H1 (cell line): Measurements from ENCODE around the gene CCDC33. TPM values are rescaled to one million over a fixed set of nuclear protein-coding genes. Genes with fewer than 3 reads are reported as not detected.

ENCODE experiments used
- CTCF ChIA-PET: fragments of 300-600 bp; sonication (Branson Sonifier 250); formaldehyde crosslinking; loops from one replicate; lab custom pipeline; 2021; ENCODE audit not compliant: partially characterized antibody; lab: Charles Lee
- POLR2A ChIA-PET: fragments of 300-600 bp; sonication (Branson Sonifier 250); formaldehyde crosslinking; loops from one replicate; lab custom pipeline; 2021; ENCODE audit warnings: inconsistent platforms; ENCODE audit not compliant: partially characterized antibody; lab: Charles Lee
- DNase-seq, 2 experiments: peaks; one replicate each; pipeline versions ENCODE4 v3.0.0 to v3.0.0-alpha.2; 2010 to 2022; ENCODE audit warnings: low spot score in 2 of 2, low read depth in 1 of 2, mixed read lengths in 1 of 2
- FAIRE-seq: peaks from 2 replicates; lab custom pipeline; 2011; peaks lifted over from hg19 to GRCh38; lab: Jason Lieb, UNC
- H2AFZ ChIP-seq: 2 replicates; pipeline ENCODE4 v1.8.1; 2012; ENCODE audit warnings: low read length, inconsistent platforms
- H2AK5ac ChIP-seq: 2 replicates; pipeline ENCODE4 v1.6.1; 2013; ENCODE audit warnings: low read depth, low read length
- H2BK120ac ChIP-seq: replicated peaks from 2 replicates; pipeline ENCODE3; 2013; ENCODE audit warnings: low read depth, low read length, inconsistent platforms
- H2BK12ac ChIP-seq: 2 replicates; pipeline ENCODE4 v1.6.1; 2013; ENCODE audit warnings: low read depth, low read length
- H2BK15ac ChIP-seq: 2 replicates; pipeline ENCODE4 v1.6.1; 2013; ENCODE audit warnings: low read length
- H2BK20ac ChIP-seq: 2 replicates; pipeline ENCODE4 v1.6.1; 2013; ENCODE audit warnings: low read length
- H2BK5ac ChIP-seq: 2 replicates; pipeline ENCODE4 v1.6.1; 2013; ENCODE audit warnings: low read depth, low read length
- H3K14ac ChIP-seq: 2 replicates; pipeline ENCODE4 v1.6.1; 2013; ENCODE audit warnings: inconsistent platforms; ENCODE audit not compliant: insufficient read length
- H3K18ac ChIP-seq: 2 replicates; pipeline ENCODE4 v1.6.1; 2013; ENCODE audit warnings: low read length; ENCODE audit errors: extremely low read depth
- H3K23ac ChIP-seq: 2 replicates; pipeline ENCODE4 v1.6.1; 2013; ENCODE audit warnings: inconsistent platforms; ENCODE audit not compliant: insufficient read length
- H3K23me2 ChIP-seq: 2 replicates; pipeline ENCODE4 v1.6.1; 2013; ENCODE audit warnings: low read depth, low read length
- H3K27ac ChIP-seq: 2 replicates; pipeline ENCODE4 v1.6.1; 2011; ENCODE audit warnings: low read depth, low read length, inconsistent platforms
- H3K27me3 ChIP-seq, 4 experiments: replicated peaks in 1 of 4; 1 replicate in 1 of 4; 2 replicates in 3 of 4; pipeline versions ENCODE4 v1.6.1 to v1.8.1; 2011 to 2013; ENCODE audit warnings: low read length in 3 of 4, mild to moderate bottlenecking in 3 of 4, inconsistent platforms in 2 of 4, mixed read lengths in 2 of 4, moderate library complexity in 1 of 4; ENCODE audit not compliant: control insufficient read depth in 3 of 4, insufficient read depth in 3 of 4; ENCODE audit errors: extremely low read depth in 1 of 4
- H3K36me3 ChIP-seq, 4 experiments: 2 replicates each; pipeline versions ENCODE4 v1.6.1 to v1.8.1; 2011 to 2013; ENCODE audit warnings: mild to moderate bottlenecking in 4 of 4, low read length in 3 of 4, moderate library complexity in 2 of 4, control low read depth in 1 of 4, inconsistent platforms in 1 of 4; ENCODE audit not compliant: insufficient read depth in 4 of 4, control insufficient read depth in 2 of 4
- H3K4ac ChIP-seq: replicated peaks from 2 replicates; pipeline ENCODE3; 2013; ENCODE audit warnings: low read length, low read depth, mixed read lengths, inconsistent platforms; ENCODE audit not compliant: insufficient read length
- H3K4me1 ChIP-seq, 4 experiments: replicated peaks in 1 of 4; 1 replicate in 1 of 4; 2 replicates in 3 of 4; pipeline versions ENCODE4 v1.6.1 to v1.8.1; 2011 to 2013; ENCODE audit warnings: low read length in 3 of 4, inconsistent platforms in 2 of 4, mixed read lengths in 1 of 4; ENCODE audit not compliant: insufficient read depth in 4 of 4, control insufficient read depth in 3 of 4
- H3K4me2 ChIP-seq, 2 experiments: 2 replicates each; pipeline versions ENCODE4 v1.6.1 to v1.8.1; 2011 to 2013; ENCODE audit warnings: low read depth in 2 of 2, low read length in 2 of 2, control low read depth in 1 of 2, inconsistent platforms in 1 of 2, mild to moderate bottlenecking in 1 of 2; ENCODE audit not compliant: insufficient read depth in 1 of 2
- H3K4me3 ChIP-seq, 4 experiments: fragments of 200-600, 300-600 bp in 1 of 4; sonication (generic), shearing (Covaris generic), sonication (Bioruptor Twin) in 1 of 4; 2 replicates each; pipeline versions ENCODE4 v1.5.1 to v1.8.1; 2011 to 2016; ENCODE audit warnings: low read length in 4 of 4, low read depth in 3 of 4, control low read depth in 2 of 4, inconsistent platforms in 2 of 4, mild to moderate bottlenecking in 2 of 4, mixed read lengths in 1 of 4, moderate library complexity in 1 of 4; ENCODE audit not compliant: insufficient read depth in 2 of 4; ENCODE audit errors: extremely low read depth in 1 of 4
- H3K56ac ChIP-seq: replicated peaks from 2 replicates; pipeline ENCODE3; 2013; ENCODE audit warnings: low read depth, mild to moderate bottlenecking, mixed read lengths, low read length, inconsistent platforms; ENCODE audit not compliant: insufficient read length
- H3K79me1 ChIP-seq: 2 replicates; pipeline ENCODE4 v1.6.1; 2013; ENCODE audit warnings: low read depth, low read length, control low read depth
- H3K79me2 ChIP-seq, 2 experiments: 2 replicates each; pipeline versions ENCODE4 v1.6.1 to v1.8.1; 2012 to 2013; ENCODE audit warnings: low read length in 2 of 2, mild to moderate bottlenecking in 2 of 2, inconsistent platforms in 1 of 2; ENCODE audit not compliant: insufficient read depth in 2 of 2, control insufficient read depth in 1 of 2
- H3K9ac ChIP-seq, 4 experiments: replicated peaks in 1 of 4; 1 replicate in 1 of 4; 2 replicates in 3 of 4; pipeline versions ENCODE4 v1.6.1 to v1.8.1; 2011 to 2013; ENCODE audit warnings: low read depth in 3 of 4, low read length in 3 of 4, control low read depth in 2 of 4, mild to moderate bottlenecking in 2 of 4, moderate library complexity in 2 of 4, inconsistent platforms in 1 of 4; ENCODE audit errors: extremely low read depth in 1 of 4
- H3K9me3 ChIP-seq, 2 experiments: 2 replicates each; pipeline versions ENCODE4 v1.6.1 to v1.8.1; 2012 to 2013; ENCODE audit warnings: mild to moderate bottlenecking in 2 of 2, moderate library complexity in 2 of 2, control low read depth in 1 of 2, inconsistent platforms in 1 of 2, low read depth in 1 of 2, low read length in 1 of 2, mixed read lengths in 1 of 2; ENCODE audit not compliant: insufficient read depth in 2 of 2
- H4K20me1 ChIP-seq, 2 experiments: replicated peaks in 1 of 2; 2 replicates each; pipeline versions ENCODE3 to v1.8.1; 2011 to 2013; ENCODE audit warnings: inconsistent platforms in 2 of 2, low read length in 2 of 2, mild to moderate bottlenecking in 1 of 2; ENCODE audit not compliant: insufficient read depth in 2 of 2, control insufficient read depth in 1 of 2
- H4K5ac ChIP-seq: 2 replicates; pipeline ENCODE4 v1.6.1; 2013; ENCODE audit warnings: low read length, low read depth, mixed read lengths, inconsistent platforms; ENCODE audit not compliant: insufficient read length
- H4K8ac ChIP-seq: 2 replicates; pipeline ENCODE4 v1.8.0; 2013; ENCODE audit warnings: mild to moderate bottlenecking, moderate library complexity, low read length, inconsistent platforms; ENCODE audit not compliant: insufficient read depth; ENCODE audit errors: extremely low read depth
- H4K91ac ChIP-seq: replicated peaks from 2 replicates; pipeline ENCODE3; 2013; ENCODE audit warnings: low read length, mixed read lengths, inconsistent platforms; ENCODE audit not compliant: insufficient read length
- KDM5A ChIP-seq: fragments of 200-600 bp; IDR thresholded peaks from 2 replicates; pipeline ENCODE4 v1.7.1; 2012; ENCODE audit warnings: mild to moderate bottlenecking, low read length, inconsistent platforms, mixed read lengths
- MAFK ChIP-seq: IDR thresholded peaks from 2 replicates; pipeline ENCODE4 v1.6.1; 2012; ENCODE audit warnings: low read depth, mild to moderate bottlenecking, improper control_type of control experiment, low read length
- TBP ChIP-seq: IDR thresholded peaks from 2 replicates; pipeline ENCODE4 v1.6.1; 2011; ENCODE audit warnings: low read depth, low read length, improper control_type of control experiment
- WGBS, 2 experiments: shearing (Covaris generic) in 1 of 2; methylation state at CpG; one replicate each; pipeline versions ENCODE4 v1.1.6 to v1.1.7; 2013 to 2015; ENCODE audit warnings: low lambda C conversion rate in 2 of 2, mixed read lengths in 2 of 2, inconsistent platforms in 1 of 2, low coverage in 1 of 2, missing lambda C conversion rate in 1 of 2; ENCODE audit not compliant: insufficient replicate concordance in 2 of 2, insufficient coverage in 1 of 2, insufficient read length in 1 of 2; ENCODE audit errors: extremely low coverage in 1 of 2, missing lambda C conversion rate in 1 of 2; 5-methylcytosine and 5-hydroxymethylcytosine counted together
- polyA plus RNA-seq, 7 experiments: library from polyadenylated mRNA; depleted of rRNA in 3 of 7; stranded (reverse) in 5 of 7; unstranded in 2 of 7; fragments of >200 nt in 5 of 7; fragments of 200-250 nt in 2 of 7; gene quantifications; 1 replicate in 5 of 7; 2 replicates in 1 of 7; 4 replicates in 1 of 7; pipeline versions ENCODE4 v1.2.1 to v1.2.3, GENCODE V29; 2011 to 2013; ENCODE audit warnings: missing spikeins in 2 of 7, mixed read lengths in 2 of 7
- total RNA-seq: library from RNA; stranded (reverse); fragmentation: NEBNext Ultra II Directional; extraction: Animal tissue kit (Norgen Biotek cat#: 25700); gene quantifications from 2 replicates; pipeline ENCODE4 v1.2.1, GENCODE V29; 2021

Gene CCDC33
- total and polyA plus RNA-seq, 2 of the 8 experiments (the other 6 are each of a cell fraction or from before 2014, with no cell fraction given): 2.0 to 2.7 TPM

DNA sequence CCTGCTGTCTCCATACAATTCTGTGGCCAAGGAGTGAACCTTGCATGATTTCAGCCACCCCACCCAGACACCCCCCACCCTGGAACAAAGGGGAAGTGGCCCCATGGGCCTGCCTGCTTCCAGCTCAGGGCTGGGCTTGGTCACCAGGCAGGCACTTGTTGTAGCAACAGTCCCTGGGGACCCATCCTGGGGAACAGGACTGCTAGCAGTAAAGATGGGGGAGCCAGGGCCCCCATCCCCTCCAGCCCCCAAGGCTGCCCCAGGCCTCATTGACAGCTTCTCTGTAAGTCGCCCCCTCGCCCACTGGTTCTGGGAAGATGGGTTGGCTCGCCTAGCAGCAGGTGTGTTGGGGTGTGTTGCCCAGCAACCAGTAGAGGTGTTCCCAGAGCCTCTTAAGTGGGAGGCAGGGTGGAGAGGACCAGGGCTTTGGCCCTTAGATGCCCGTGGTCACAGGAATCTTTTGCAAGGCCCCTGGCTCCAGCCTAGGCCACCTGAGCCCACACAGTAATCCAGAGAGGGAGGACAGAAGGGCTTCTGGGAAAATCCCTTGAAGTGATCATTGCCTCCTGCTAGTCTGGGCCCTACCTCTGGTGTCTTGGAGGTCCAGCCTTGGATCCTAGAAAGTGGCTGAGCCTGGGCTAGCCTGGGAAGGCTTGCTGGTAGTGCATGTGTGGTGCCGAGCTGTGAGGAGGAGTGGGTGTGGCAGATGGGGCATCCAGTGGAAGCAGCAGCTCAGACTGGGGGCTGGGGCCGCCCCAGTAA lies 82.4 kb downstream of the CCDC33 start:
- Histone ChIP-seq H3K9ac (no peak overlapping the region; a peak in 1 of 7 replicates), H3K4me1 (peaks cover 3 to 35% (median 26%) of the 10 kb centered on the region in 4 experiments), H3K4ac (peak overlapping the region; percentile 66), H2AFZ (no peak overlapping the region), H3K36me3 (no peaks in the 10 kb centered on the region), H3K4me3 (no peak overlapping the region), H4K20me1 (no peaks in the 10 kb centered on the region), H3K23me2 (no peaks in the 10 kb centered on the region), H3K56ac (no peak overlapping the region), H2AK5ac (peak overlapping the region; percentile 44; the same call in 1 of the 2 replicates), H4K91ac (peak overlapping the region; percentile 91), H2BK12ac (peak overlapping the region; percentile 90; the same call in 1 of the 2 replicates), H2BK5ac (no peak overlapping the region; the same call in 1 of the 2 replicates), H2BK120ac (no peak overlapping the region), H2BK15ac (peak overlapping the region; percentile 97; the same call in 1 of the 2 replicates), H2BK20ac (no peak overlapping the region), H3K79me1 (no peaks in the 10 kb centered on the region), H4K5ac (no peak overlapping the region), H3K23ac (no peak overlapping the region), H3K14ac (no peak overlapping the region), H3K9me3 (no peaks in the 10 kb centered on the region; a peak in 1 of 4 replicates), H3K79me2 (no peaks in the 10 kb centered on the region), H4K8ac (no peak overlapping the region), H3K27ac (no peak overlapping the region), H3K4me2 (no peak overlapping the region), H3K18ac (no peak overlapping the region; the same call in 1 of the 2 replicates), H3K27me3 (peaks cover 0 to 3% (median under 1%) of the 10 kb centered on the region in 4 experiments; a peak in 2 of 7 replicates)
- DNase-seq (no peak), FAIRE-seq (no peak)
- ChIA-PET CTCF (interaction anchor here (1.0 to 18.1 kb wide), 11 partner anchors 7 to 266 kb away, joined by 3 to 353 read pairs (median 23); partner anchors contain the start of gene ISLR2), POLR2A (interaction anchor here (1.1 to 4.6 kb wide), 2 partner anchors 10 to 183 kb away, joined by 4 to 19 read pairs; no protein-coding TSS in a partner anchor)
- 72% methylated on average over 3 of the region's 6 CpGs; no CpG with 5 or more reads in 1 of the 2 experiments for WGBS, 2 experiments
- no peak for TF ChIP-seq KDM5A
- TF ChIP-seq TBP: no peak
- no peak for TF ChIP-seq MAFK
